GM12875 (cell line): ENCODE measurements around the gene TRAF1.

ENCODE experiments used
- H3K4me3 ChIP-seq: one replicate; pipeline ENCODE4 v1.5.1; 2011; ENCODE audit warnings: low read depth, low read length, control low read depth
- CTCF ChIP-seq: IDR thresholded peaks from 2 replicates; pipeline ENCODE4 v1.5.1; 2011; ENCODE audit warnings: low read depth, mild to moderate bottlenecking, control low read depth, inconsistent platforms, low read length, moderate library complexity, borderline replicate concordance; ENCODE audit not compliant: insufficient read depth

The TRAF1 gene

GRCh38 chr9:120898396-120898795, 28.2 kb downstream of the TRAF1 start:
- no peak for TF ChIP-seq CTCF
- H3K4me3 ChIP-seq: no peak overlapping the region

GRCh38 chr9:120895951-120896350, 30.6 kb downstream of the TRAF1 start:
- H3K4me3 ChIP-seq: no peak overlapping the region
- no peak for TF ChIP-seq CTCF

GRCh38 chr9:120894321-120895148, 32.1 kb downstream of the TRAF1 start:
- no peak overlapping the region for H3K4me3 ChIP-seq
- no peak for TF ChIP-seq CTCF

GRCh38 chr9:120893611-120894307, 32.8 kb downstream of the TRAF1 start:
- H3K4me3 ChIP-seq: no peak overlapping the region
- no peak for TF ChIP-seq CTCF

GRCh38 chr9:120892748-120893610, 33.6 kb downstream of the TRAF1 start:
- H3K4me3 ChIP-seq: no peak overlapping the region
- no peak for TF ChIP-seq CTCF

- no peak overlapping the region for H3K4me3 ChIP-seq
- no peak for TF ChIP-seq CTCF
Measured at GRCh38 chr9:120891884-120892747, 34.5 kb downstream of the TRAF1 start.
